ENCODE measurements around the gene SORL1. TPM values are rescaled to one million over a fixed set of nuclear protein-coding genes. Genes with fewer than 3 reads are reported as not detected.

SORL1 gene
- total RNA-seq, 1 experiment from 2014 or later, result 68.3 TPM

DNA sequence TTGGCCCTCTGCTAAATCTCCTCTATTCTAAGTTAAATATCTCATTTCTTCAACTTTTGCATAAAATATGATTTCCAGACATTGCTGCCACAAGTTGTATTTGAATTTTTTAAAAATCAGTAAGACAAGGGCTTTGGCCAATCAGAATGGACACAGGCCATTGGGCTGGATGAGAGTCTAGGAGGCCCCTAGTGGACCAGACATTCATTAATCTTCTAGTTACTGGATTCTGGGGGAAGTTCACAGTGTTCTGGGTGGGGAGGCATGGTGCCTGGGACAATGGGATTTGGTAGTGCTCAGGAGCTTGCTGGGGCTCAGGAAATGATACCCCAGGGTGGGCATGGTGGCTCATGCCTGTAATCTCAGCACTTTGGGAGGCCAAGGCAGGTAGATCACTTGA, 12.4 kb upstream of the SORL1 start:
- H3K9me3 Mint-ChIP-seq, result no peaks in the 10 kb centered on the region
- Histone ChIP-seq H3K56ac (ENCODE audit: insufficient read length, low read depth, low read length) (no peak overlapping the region), H3K79me1 (ENCODE audit: insufficient read depth, low read depth, low read length, poor library complexity, severe bottlenecking) (no peaks in the 10 kb centered on the region), H3K18ac (ENCODE audit: insufficient read length, low read depth, low read length) (no peak overlapping the region), H3K23me2 (ENCODE audit: insufficient read length, low read depth, low read length, poor library complexity, severe bottlenecking) (no peaks in the 10 kb centered on the region), H2AK5ac (ENCODE audit: insufficient read length, low read length) (no peak overlapping the region), H4K5ac (ENCODE audit: insufficient read length, low read depth, low read length) (no peak overlapping the region), H3K79me2 (ENCODE audit: insufficient read depth, low read length) (no peaks in the 10 kb centered on the region), H3K27me3 (ENCODE audit: insufficient read depth, low read length) (no peaks in the 10 kb centered on the region), H4K20me1 (ENCODE audit: control insufficient read depth, insufficient read depth, insufficient read length) (no peaks in the 10 kb centered on the region), H3T11ph (ENCODE audit: low read length) (no peak overlapping the region), H3K4me1 (ENCODE audit: insufficient read depth, low read length) (no peaks in the 10 kb centered on the region), H3K27ac (ENCODE audit: insufficient read length, low read depth, low read length) (no peak overlapping the region), H3K4ac (ENCODE audit: low read depth, low read length) (no peak overlapping the region), H3K9me3 (ENCODE audit: control insufficient read depth, low read depth, low read length) (no peaks in the 10 kb centered on the region), H3K23ac (ENCODE audit: insufficient read length, low read depth, low read length) (no peak overlapping the region), H2BK15ac (ENCODE audit: low read depth, low read length) (no peak overlapping the region), H3K9ac (ENCODE audit: extremely low read depth, insufficient read length, low read length) (no peak overlapping the region), H2AFZ (ENCODE audit: low read length) (no peak overlapping the region), H3K14ac (ENCODE audit: insufficient read depth, low read length) (no peak overlapping the region), H3K4me2 (ENCODE audit: insufficient read depth, insufficient read length, low read length) (no peak overlapping the region), H4K8ac (replicated peaks; ENCODE audit: insufficient read length, low read depth, low read length) (no peak overlapping the region), H2BK120ac (ENCODE audit: low read depth, low read length, poor library complexity, severe bottlenecking) (no peak overlapping the region), H2BK20ac (ENCODE audit: low read depth, low read length, poor library complexity, severe bottlenecking) (no peak overlapping the region), H2BK5ac (ENCODE audit: insufficient read length, low read length) (no peak overlapping the region), H4K91ac (ENCODE audit: insufficient read length, low read depth, low read length) (no peak overlapping the region), H2BK12ac (ENCODE audit: insufficient read length, low read depth, low read length) (no peak overlapping the region)
- TF ChIP-seq, protein P1, sequence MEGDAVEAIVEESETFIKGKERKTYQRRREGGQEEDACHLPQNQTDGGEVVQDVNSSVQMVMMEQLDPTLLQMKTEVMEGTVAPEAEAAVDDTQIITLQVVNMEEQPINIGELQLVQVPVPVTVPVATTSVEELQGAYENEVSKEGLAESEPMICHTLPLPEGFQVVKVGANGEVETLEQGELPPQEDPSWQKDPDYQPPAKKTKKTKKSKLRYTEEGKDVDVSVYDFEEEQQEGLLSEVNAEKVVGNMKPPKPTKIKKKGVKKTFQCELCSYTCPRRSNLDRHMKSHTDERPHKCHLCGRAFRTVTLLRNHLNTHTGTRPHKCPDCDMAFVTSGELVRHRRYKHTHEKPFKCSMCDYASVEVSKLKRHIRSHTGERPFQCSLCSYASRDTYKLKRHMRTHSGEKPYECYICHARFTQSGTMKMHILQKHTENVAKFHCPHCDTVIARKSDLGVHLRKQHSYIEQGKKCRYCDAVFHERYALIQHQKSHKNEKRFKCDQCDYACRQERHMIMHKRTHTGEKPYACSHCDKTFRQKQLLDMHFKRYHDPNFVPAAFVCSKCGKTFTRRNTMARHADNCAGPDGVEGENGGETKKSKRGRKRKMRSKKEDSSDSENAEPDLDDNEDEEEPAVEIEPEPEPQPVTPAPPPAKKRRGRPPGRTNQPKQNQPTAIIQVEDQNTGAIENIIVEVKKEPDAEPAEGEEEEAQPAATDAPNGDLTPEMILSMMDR (conservative IDR thresholded peaks at IDR 0.05), result no peak
- DNase-seq, result no peak
- H3K27me3 Mint-ChIP-seq (ENCODE audit: low read depth), result no peaks in the 10 kb centered on the region
- H3K27ac Mint-ChIP-seq, result no peak overlapping the region
- no peak overlapping the region for H3K4me3 Mint-ChIP-seq
- H3K4me1 Mint-ChIP-seq, result peaks cover 30 to 37% of the 10 kb centered on the region in 2 experiments
- no peaks in the 10 kb centered on the region for H3K36me3 Mint-ChIP-seq (ENCODE audit: insufficient read depth in 1 of 3, low read depth in 3 of 3)

Measured in H9 (cell line).